B cell (primary cell): ENCODE measurements around the gene CCND2. TPM values are rescaled to one million over a fixed set of nuclear protein-coding genes. Genes with fewer than 3 reads are reported as not detected.

Source experiments
- ATAC-seq: fragments of 200-7000 bp; cut with Tn5 transposase; one replicate; pipeline ENCODE4 v1.10.0; 2021; ENCODE audit warnings: low read depth, mild to moderate bottlenecking, moderate number of reproducible peaks, moderate library complexity
- CTCF ChIA-PET: fragments of 350-600 bp; sonication (Branson Sonifier 250); formaldehyde crosslinking; loops from one replicate; lab custom pipeline; 2021; ENCODE audit warnings: antibody characterized with exemption, inconsistent platforms; lab: Charles Lee
- POLR2A ChIA-PET: fragments of 350-600 bp; sonication (Branson Sonifier 250); formaldehyde crosslinking; loops from one replicate; lab custom pipeline; 2021; ENCODE audit warnings: antibody characterized with exemption; lab: Charles Lee
- DNase-seq: peaks from one replicate; pipeline ENCODE4 v3.0.0; 2013
- H2AFZ ChIP-seq: 2 replicates; pipeline ENCODE4 v1.6.1; 2012; ENCODE audit warnings: mild to moderate bottlenecking, low read depth, low read length; ENCODE audit not compliant: insufficient read depth, poor library complexity, severe bottlenecking
- H3K27ac ChIP-seq, 2 donors: 1 replicate in 1 of 2; 2 replicates in 1 of 2; pipeline ENCODE4 v1.5.1; 2012 to 2013; ENCODE audit warnings: low read length in 2 of 2, mild to moderate bottlenecking in 2 of 2, moderate library complexity in 1 of 2
- H3K27me3 ChIP-seq, 4 experiments: fragments of 200-600 bp in 1 of 4; sonication (generic) in 1 of 4; replicated peaks in 1 of 4; 1 replicate in 2 of 4; 2 replicates in 2 of 4; pipeline versions ENCODE4 v1.6.1 to v1.7.0; 2013 to 2016; ENCODE audit warnings: low read length in 3 of 4, mild to moderate bottlenecking in 2 of 4, mixed read lengths in 1 of 4, moderate library complexity in 1 of 4; ENCODE audit not compliant: insufficient read depth in 4 of 4, control insufficient read depth in 3 of 4; ENCODE audit errors: control extremely low read depth in 1 of 4
- H3K36me3 ChIP-seq, 2 experiments: replicated peaks in 1 of 2; 1 replicate in 1 of 2; 2 replicates in 1 of 2; pipeline versions ENCODE4 v1.6.1 to v1.7.1; 2013; ENCODE audit warnings: low read length in 1 of 2; ENCODE audit not compliant: insufficient read depth in 2 of 2, control insufficient read depth in 1 of 2; ENCODE audit errors: control extremely low read depth in 1 of 2, extremely low read depth in 1 of 2
- H3K4me1 ChIP-seq, 2 donors: fragments of 200-600 bp in 1 of 2; sonication (generic) in 1 of 2; 1 replicate in 1 of 2; 2 replicates in 1 of 2; pipeline versions ENCODE4 v1.5.1 to v1.6.1; 2013 to 2017; ENCODE audit warnings: low read length in 2 of 2; ENCODE audit not compliant: control insufficient read depth in 2 of 2, insufficient read depth in 2 of 2
- H3K4me2 ChIP-seq: replicated peaks from 2 replicates; pipeline ENCODE3; 2012; ENCODE audit warnings: mild to moderate bottlenecking, low read depth, low read length; ENCODE audit not compliant: poor library complexity, severe bottlenecking
- H3K4me3 ChIP-seq, 5 experiments: fragments of 200-600 bp in 1 of 5; sonication (generic) in 1 of 5; 1 replicate in 3 of 5; 2 replicates in 2 of 5; pipeline versions ENCODE4 v1.5.1 to v1.7.0; 2011 to 2016; ENCODE audit warnings: low read length in 4 of 5, mild to moderate bottlenecking in 4 of 5, low read depth in 2 of 5, control low read depth in 1 of 5, moderate library complexity in 1 of 5; ENCODE audit not compliant: insufficient read depth in 1 of 5; ENCODE audit errors: control extremely low read depth in 1 of 5, extremely low read depth in 1 of 5
- H3K79me2 ChIP-seq: fragments of 200-600 bp; sonication (generic); one replicate; pipeline ENCODE4 v1.6.0; 2016; ENCODE audit warnings: low read length; ENCODE audit not compliant: control insufficient read depth, insufficient read depth
- H3K9ac ChIP-seq: fragments of 200-600 bp; sonication (generic); 2 replicates; pipeline ENCODE4 v1.6.1; 2017; ENCODE audit warnings: mild to moderate bottlenecking, low read length, moderate library complexity
- H3K9me3 ChIP-seq, 3 donors: one replicate each; pipeline versions ENCODE4 v1.6.1 to v1.7.1; 2013; ENCODE audit warnings: low read length in 2 of 3; ENCODE audit not compliant: control insufficient read depth in 2 of 3, insufficient read depth in 1 of 3; ENCODE audit errors: control extremely low read depth in 1 of 3
- H4K20me1 ChIP-seq: 2 replicates; pipeline ENCODE4 v1.6.0; 2012; ENCODE audit warnings: mild to moderate bottlenecking, low read length; ENCODE audit not compliant: insufficient read depth, control insufficient read depth, poor library complexity, severe bottlenecking
- H3K27ac Mint-ChIP-seq: one replicate; pipeline ENCODE4 v1.8.0; 2021; ENCODE audit warnings: mixed read lengths
- H3K27me3 Mint-ChIP-seq: one replicate; pipeline ENCODE4 v1.8.0; 2021; ENCODE audit warnings: mixed read lengths
- H3K4me1 Mint-ChIP-seq: one replicate; pipeline ENCODE4 v1.8.0; 2021; ENCODE audit warnings: mixed read lengths
- H3K4me3 Mint-ChIP-seq: one replicate; pipeline ENCODE4 v1.8.0; 2021; ENCODE audit warnings: mixed read lengths
- H3K9me3 Mint-ChIP-seq: one replicate; pipeline ENCODE4 v1.8.0; 2022; ENCODE audit warnings: mixed read lengths; ENCODE audit not compliant: insufficient read depth
- CTCF ChIP-seq: fragments of 200-600 bp; IDR thresholded peaks from one replicate; pipeline ENCODE4 v1.8.0; 2022; ENCODE audit warnings: antibody characterized with exemption, mild to moderate bottlenecking
- EZH2 ChIP-seq: IDR thresholded peaks from 2 replicates; pipeline ENCODE4 v1.6.1; 2012; ENCODE audit warnings: borderline replicate concordance, low read depth, mild to moderate bottlenecking, moderate library complexity, low read length; ENCODE audit not compliant: insufficient read depth, poor library complexity, severe bottlenecking
- WGBS: methylation state at CpG from one replicate; pipeline ENCODE4 v1.1.5; 2013; ENCODE audit warnings: missing lambda C conversion rate; ENCODE audit not compliant: insufficient coverage; 5-methylcytosine and 5-hydroxymethylcytosine counted together
- intact Hi-C: fragments of 100-400 bp; cut with micrococcal nuclease; formaldehyde crosslinking; loops from one replicate; pipeline ENCODE4 v1.10.0; 2022
- polyA plus RNA-seq: library from polyadenylated mRNA; depleted of rRNA; stranded (reverse); fragments of >200 nt; gene quantifications from 2 replicates; pipeline ENCODE4 v1.2.3, GENCODE V29; 2012
- total RNA-seq, 2 donors: library from RNA; stranded (reverse); fragments of 120-200 nt in 1 of 2; gene quantifications; 1 replicate in 1 of 2; 2 replicates in 1 of 2; pipeline versions ENCODE4 v1.2.3 to v1.2.4, GENCODE V29; 2013 to 2022

The CCND2 gene
- total and polyA plus RNA-seq, 2 donors (not counting 1 experiment from before 2014, with no cell fraction given), result 9.2 to 20.6 TPM

GRCh38 chr12:4230526-4230925, 43.0 kb upstream of the CCND2 start:
- Mint-ChIP-seq H3K27ac (no peak overlapping the region), H3K4me1 (peaks cover 6% of the 10 kb centered on the region), H3K4me3 (no peak overlapping the region), H3K27me3 (peaks cover 3% of the 10 kb centered on the region), H3K9me3 (peaks cover 4% of the 10 kb centered on the region)
- no peaks in the 10 kb centered on the region for H3K27me3 ChIP-seq
- no peaks in the 10 kb centered on the region for H3K4me1 ChIP-seq
- H3K36me3 ChIP-seq, result no peaks in the 10 kb centered on the region
- no peaks in the 10 kb centered on the region for H3K79me2 ChIP-seq
- H3K27ac ChIP-seq, result no peak overlapping the region
- no peak overlapping the region for H3K4me2 ChIP-seq
- intact Hi-C loops, result no loop called here
- DNase-seq (no peak), ATAC-seq (no peak)
- H3K9ac ChIP-seq, result no peak overlapping the region
- no peak overlapping the region for H2AFZ ChIP-seq
- WGBS, result 74% methylated on average over 5 of the region's 6 CpGs
- TF ChIP-seq CTCF (no peak), EZH2 (no peak)
- no peaks in the 10 kb centered on the region for H4K20me1 ChIP-seq
- H3K9me3 ChIP-seq, result peaks cover 0 to 2% (median 0%) of the 10 kb centered on the region in 3 donors
- ChIA-PET CTCF (no interaction called here), POLR2A (no interaction called here)
- no peak overlapping the region for H3K4me3 ChIP-seq

GRCh38 chr12:4238577-4238976, 35.0 kb upstream of the CCND2 start:
- intact Hi-C loops, result no loop called here
- TF ChIP-seq CTCF, result no peak
- TF ChIP-seq EZH2, result no peak
- Mint-ChIP-seq H3K9me3 (peaks cover 29% of the 10 kb centered on the region), H3K27me3 (peaks cover 18% of the 10 kb centered on the region), H3K4me1 (no peaks in the 10 kb centered on the region), H3K4me3 (no peak overlapping the region), H3K27ac (no peak overlapping the region)
- H2AFZ ChIP-seq, result no peak overlapping the region
- ATAC-seq (no peak), DNase-seq (no peak)
- no CpG with 5 or more reads among the region's 2 CpGs for WGBS
- POLR2A ChIA-PET, result no interaction called here
- no peaks in the 10 kb centered on the region for H4K20me1 ChIP-seq
- H3K4me1 ChIP-seq, result no peaks in the 10 kb centered on the region
- no peaks in the 10 kb centered on the region for H3K36me3 ChIP-seq
- H3K27ac ChIP-seq, result no peak overlapping the region
- H3K27me3 ChIP-seq, result peaks cover 0 to 6% (median 0%) of the 10 kb centered on the region in 4 experiments
- no peak overlapping the region for H3K4me2 ChIP-seq
- CTCF ChIA-PET, result interaction anchor here (0.5 kb wide), 1 partner anchor 9 kb away, joined by 5 read pairs; no protein-coding TSS in a partner anchor
- H3K4me3 ChIP-seq, result no peak overlapping the region
- no peak overlapping the region for H3K9ac ChIP-seq
- peaks cover 7 to 24% (median 20%) of the 10 kb centered on the region in 3 donors for H3K9me3 ChIP-seq
- no peaks in the 10 kb centered on the region for H3K79me2 ChIP-seq
